DOHH2 (cell line): ENCODE data around the gene SUFU.

Source experiments
- CTCF ChIP-seq: fragments of 200-600 bp; sonication (generic); IDR thresholded peaks from one replicate; pipeline ENCODE4 v1.5.1; 2014; ENCODE audit warnings: antibody characterized with exemption, mild to moderate bottlenecking, low read depth, low read length; ENCODE audit not compliant: poor library complexity, severe bottlenecking
- EZH2phosphoT487 ChIP-seq: fragments of 200-600 bp; sonication (generic); IDR thresholded peaks from 2 replicates; pipeline ENCODE4 v1.6.1; 2017; ENCODE audit warnings: borderline replicate concordance, mild to moderate bottlenecking, antibody characterized with exemption, low read length, moderate library complexity, mixed read lengths

- TF ChIP-seq CTCF (no peak), EZH2phosphoT487 (no peak)
Measured at GRCh38 chr10:102595293-102595692, 91.5 kb downstream of the SUFU start.
